ENCODE measurements around the gene ALKBH4.

- TF ChIP-seq CTCF (IDR thresholded peaks at IDR 0.05) (no peak), POLR2A (IDR thresholded peaks at IDR 0.05) (no peak)
These were observed 37.7 kb downstream of the ALKBH4 start for GRCh38 chr7:102427019-102427405.

Measured in uterus (tissue), 2 donors.